ENCODE measurements around the gene MAST4.
"Not testable (repeated sequence)": the region's sequence is repeated elsewhere in the genome, so short reads cannot be mapped to it uniquely, and the experiment has no call there.

The MAST4 gene

GRCh38 chr5:67163863-67164595, 567.8 kb downstream of the MAST4 start:
- no peak for DNase-seq (ENCODE audit: low spot score)

GRCh38 chr5:67164856-67165525, 568.8 kb downstream of the MAST4 start:
- no peak for DNase-seq (ENCODE audit: low spot score)

DNA sequence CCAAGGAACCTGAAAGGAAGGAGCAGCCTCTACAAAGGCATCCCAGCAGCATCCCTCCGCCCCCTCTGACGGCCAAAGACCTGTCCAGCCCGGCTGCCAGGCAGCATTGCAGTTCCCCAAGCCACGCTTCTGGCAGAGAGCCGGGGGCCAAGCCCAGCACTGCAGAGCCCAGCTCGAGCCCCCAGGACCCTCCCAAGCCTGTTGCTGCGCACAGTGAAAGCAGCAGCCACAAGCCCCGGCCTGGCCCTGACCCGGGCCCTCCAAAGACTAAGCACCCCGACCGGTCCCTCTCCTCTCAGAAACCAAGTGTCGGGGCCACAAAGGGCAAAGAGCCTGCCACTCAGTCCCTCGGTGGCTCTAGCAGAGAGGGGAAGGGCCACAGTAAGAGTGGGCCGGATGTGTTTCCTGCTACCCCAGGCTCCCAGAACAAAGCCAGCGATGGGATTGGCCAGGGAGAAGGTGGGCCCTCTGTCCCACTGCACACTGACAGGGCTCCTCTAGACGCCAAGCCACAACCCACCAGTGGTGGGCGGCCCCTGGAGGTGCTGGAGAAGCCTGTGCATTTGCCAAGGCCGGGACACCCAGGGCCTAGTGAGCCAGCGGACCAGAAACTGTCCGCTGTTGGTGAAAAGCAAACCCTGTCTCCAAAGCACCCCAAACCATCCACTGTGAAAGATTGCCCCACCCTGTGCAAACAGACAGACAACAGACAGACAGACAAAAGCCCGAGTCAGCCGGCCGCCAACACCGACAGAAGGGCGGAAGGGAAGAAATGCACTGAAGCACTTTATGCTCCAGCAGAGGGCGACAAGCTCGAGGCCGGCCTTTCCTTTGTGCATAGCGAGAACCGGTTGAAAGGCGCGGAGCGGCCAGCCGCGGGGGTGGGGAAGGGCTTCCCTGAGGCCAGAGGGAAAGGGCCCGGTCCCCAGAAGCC, 569.6 kb downstream of the MAST4 start:
- DNase-seq (ENCODE audit: low spot score), result peak; percentile 92

DNA sequence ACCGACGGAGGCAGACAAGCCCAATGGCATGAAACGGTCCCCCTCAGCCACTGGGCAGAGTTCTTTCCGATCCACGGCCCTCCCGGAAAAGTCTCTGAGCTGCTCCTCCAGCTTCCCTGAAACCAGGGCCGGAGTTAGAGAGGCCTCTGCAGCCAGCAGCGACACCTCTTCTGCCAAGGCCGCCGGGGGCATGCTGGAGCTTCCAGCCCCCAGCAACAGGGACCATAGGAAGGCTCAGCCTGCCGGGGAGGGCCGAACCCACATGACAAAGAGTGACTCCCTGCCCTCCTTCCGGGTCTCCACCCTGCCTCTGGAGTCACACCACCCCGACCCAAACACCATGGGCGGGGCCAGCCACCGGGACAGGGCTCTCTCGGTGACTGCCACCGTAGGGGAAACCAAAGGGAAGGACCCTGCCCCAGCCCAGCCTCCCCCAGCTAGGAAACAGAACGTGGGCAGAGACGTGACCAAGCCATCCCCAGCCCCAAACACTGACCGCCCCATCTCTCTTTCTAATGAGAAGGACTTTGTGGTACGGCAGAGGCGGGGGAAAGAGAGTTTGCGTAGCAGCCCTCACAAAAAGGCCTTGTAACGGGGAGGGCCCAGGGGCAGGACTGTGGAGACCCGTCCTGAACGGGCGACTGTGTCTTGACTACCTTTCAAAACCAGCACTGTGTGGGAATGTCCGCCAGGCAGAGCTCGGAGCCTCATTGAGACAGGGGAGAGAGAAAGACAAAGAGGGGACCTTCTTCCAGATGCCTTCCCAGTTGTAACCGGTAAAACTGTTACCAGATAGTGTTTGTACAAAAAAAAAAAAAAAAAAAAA, 570.5 kb downstream of the MAST4 start:
- DNase-seq (ENCODE audit: low spot score), result peak; percentile 81

- DNase-seq (ENCODE audit: low spot score), result no peak
Observed at GRCh38 chr5:67168069-67168468, 571.9 kb downstream of the MAST4 start.

GRCh38 chr5:67170767-67171166, 574.6 kb downstream of the MAST4 start:
- no peak for DNase-seq (ENCODE audit: low spot score)

- DNase-seq (ENCODE audit: low spot score), result not testable (repeated sequence)
Observed at GRCh38 chr5:67173351-67173750, 577.2 kb downstream of the MAST4 start.

GRCh38 chr5:67173959-67174358, 577.8 kb downstream of the MAST4 start:
- no peak for DNase-seq (ENCODE audit: low spot score)

DNA sequence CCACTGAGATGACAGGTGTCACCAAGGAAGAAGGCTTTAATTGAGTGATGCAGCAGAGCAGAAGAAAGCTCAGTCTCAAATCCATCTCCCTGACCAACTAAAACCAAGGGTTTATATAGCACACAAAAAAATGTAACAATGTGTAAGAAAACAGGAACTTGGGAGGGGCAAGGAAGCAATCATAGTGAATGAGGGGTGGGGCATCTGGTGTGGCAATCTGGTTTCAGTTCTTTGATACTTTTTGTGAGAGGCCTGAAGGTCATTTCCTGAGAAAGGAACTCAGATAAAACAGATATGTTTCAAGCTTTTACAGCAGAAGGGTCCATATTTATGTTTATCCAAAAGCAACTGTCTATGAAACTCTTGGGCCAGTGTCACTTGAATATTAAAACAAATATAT, 580.7 kb downstream of the MAST4 start:
- DNase-seq (ENCODE audit: low spot score), result no peak

GRCh38 chr5:67178085-67178484, 581.9 kb downstream of the MAST4 start:
- DNase-seq (ENCODE audit: low spot score), result no peak

DNA sequence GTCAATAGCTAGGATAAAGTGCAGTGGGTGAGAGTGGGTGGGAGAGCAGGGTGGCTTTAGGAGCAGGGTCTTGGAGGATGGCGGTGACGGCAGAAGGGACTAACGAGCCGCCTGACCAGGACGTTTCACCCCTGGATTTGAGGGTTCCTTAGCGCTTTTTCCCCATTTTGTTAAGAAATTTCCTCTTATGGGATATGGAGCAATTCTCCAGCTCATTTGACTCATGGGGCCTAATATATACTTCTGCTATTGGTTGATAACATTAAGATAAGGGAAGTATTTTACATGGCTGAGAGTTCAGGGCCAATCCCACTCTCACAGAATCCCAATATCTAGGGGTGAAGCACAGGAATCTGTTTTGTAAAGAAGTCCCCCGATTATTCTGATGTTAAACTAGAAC, 582.8 kb downstream of the MAST4 start:
- DNase-seq (ENCODE audit: low spot score), result no peak

- no peak for DNase-seq (ENCODE audit: low spot score)
Observed at GRCh38 chr5:67179697-67180361, 583.6 kb downstream of the MAST4 start.

DNA sequence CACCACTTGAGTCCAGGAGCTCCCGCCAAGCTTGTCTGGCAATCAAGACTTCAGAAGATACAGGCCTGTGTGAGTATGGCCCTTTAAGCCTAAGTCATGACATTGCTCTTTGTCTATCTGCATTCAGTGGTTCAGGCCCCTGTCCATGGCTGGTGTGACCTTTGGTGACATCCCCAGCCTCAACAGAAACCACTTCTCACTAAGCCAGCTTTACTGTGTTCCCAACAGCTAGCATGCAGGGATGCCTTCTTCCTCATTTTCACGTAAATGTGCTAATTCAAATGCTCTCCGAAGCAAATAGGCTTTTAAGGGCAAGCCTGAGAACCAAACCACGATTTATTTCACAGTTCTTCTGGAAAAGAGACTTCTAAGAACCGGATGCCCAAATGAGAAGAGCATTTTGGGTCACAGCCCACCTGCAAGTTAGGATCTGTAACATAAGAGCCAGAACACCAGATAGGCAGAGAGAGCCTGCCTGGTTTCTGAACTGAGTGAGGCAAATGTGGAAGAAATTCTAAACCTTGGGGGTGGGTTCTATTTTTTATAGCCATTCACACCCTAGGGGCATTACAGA, 585.5 kb downstream of the MAST4 start:
- DNase-seq (ENCODE audit: low spot score), result peak; percentile 55

DNA sequence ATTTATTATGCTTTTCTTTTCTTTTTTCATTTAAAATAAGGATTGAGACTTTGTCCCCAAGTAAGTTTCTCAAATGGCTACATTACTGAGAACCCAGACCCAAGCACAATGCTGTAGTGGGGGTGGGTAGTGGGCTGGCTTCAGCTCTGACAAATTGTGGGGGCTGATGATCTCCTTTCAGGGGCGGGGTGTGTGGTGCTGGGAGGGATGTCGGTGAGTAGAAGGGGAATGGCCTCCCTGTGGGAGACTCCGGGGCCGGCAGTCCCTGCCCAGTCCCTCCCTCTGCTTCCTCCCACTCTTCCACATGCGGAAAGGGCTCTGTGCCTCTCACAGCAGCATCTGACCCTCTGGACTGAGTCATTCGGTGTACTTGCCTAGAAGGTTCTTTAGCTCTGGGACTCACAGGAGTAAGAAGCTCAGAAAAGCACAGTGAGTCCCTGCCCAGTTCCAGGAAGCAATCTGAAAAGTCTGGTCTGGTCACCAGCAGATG, 586.2 kb downstream of the MAST4 start:
- peak; percentile 57 for DNase-seq (ENCODE audit: low spot score)

- DNase-seq (ENCODE audit: low spot score), result no peak
Observed at GRCh38 chr5:67183859-67184258, 587.7 kb downstream of the MAST4 start.

GRCh38 chr5:67187006-67187715, 591.0 kb downstream of the MAST4 start:
- no peak for DNase-seq (ENCODE audit: low spot score)

DNA sequence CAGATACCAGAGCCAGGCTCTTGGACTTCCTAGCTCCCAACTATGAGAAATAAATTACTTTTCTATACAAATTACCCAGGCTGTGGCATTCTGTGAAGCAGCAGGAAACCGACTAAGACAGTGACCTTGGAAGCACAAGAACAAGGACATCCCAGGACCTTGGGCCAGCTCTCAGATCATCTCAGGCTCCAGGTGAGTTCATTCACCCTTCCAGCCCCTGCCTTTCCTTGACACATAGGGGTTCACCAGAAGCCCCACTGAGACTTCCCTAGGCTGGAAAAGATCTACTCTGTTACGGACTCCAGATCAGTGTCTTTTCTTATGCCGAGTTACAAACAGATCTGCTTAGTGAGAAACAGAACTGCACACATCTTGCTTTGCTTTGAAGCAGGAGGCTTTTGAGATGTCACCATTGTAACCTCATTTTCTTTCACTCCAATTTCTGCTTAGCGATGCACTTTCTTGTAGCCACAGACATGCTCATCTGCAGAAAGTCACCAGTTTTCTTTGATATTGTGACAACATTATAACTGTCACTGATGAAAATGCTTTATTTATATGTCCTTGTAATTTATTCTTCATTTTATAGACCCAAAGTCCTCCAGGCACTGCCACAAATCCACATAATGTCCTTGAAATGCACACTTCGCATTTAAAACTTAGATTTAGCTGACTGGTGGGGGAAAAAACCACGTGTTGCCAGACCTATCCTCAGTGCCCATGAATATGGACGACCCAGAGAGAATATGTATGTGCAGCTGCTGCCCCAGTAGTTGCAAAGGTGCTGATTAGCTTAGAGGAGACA, 592.3 kb downstream of the MAST4 start:
- no peak for DNase-seq (ENCODE audit: low spot score)

DNA sequence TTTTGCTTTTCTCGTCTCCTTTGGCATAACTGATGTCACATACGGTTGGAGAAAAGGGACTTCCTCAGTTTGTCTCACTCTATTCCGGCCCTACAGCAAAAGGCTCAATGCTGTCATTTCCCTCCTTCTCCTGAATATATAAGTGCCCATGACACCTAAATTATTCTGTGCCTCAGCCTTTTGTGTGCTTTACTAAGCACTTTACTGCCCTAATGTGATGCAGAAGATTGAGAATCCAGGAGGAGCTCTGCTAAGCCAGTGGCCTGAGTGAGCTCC, 592.8 kb downstream of the MAST4 start:
- DNase-seq (ENCODE audit: low spot score), result no peak

DNA sequence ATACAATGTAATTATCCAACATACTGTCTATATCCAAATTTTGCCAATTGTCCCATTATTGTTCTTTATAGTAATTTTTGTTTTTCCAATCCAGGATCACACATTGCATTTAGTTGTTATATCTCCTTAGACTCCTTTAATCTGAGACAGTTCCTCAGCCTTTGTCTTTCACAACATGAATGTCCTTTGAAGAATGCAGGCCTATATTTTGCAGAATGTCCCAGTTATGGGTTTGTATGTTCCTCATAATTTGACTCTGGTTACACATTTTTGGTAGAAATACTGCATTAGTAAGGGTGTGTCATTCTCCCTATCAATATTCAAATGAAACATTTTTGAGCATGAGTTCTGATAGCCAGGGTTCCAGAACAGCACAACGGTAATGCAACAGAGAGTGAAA, 593.7 kb downstream of the MAST4 start:
- no peak for DNase-seq (ENCODE audit: low spot score)

All from ecto neural progenitor cell (in vitro differentiated cells).